ENCODE results near the gene GRXCR2. TPM values are rescaled to one million over a fixed set of nuclear protein-coding genes. Genes with fewer than 3 reads are reported as not detected.
A peak's percentile ranks its signal among the peaks of the same experiment; 100 is the strongest.

Gene GRXCR2
- total RNA-seq, 2 donors from 2014 or later = not detected

GRCh38 chr5:145858959-145859358, 13.9 kb downstream of the GRXCR2 start:
- H3K27me3 ChIP-seq (replicated peaks; ENCODE audit: insufficient read depth) = no peaks in the 10 kb centered on the region
- H3K36me3 ChIP-seq = no peaks in the 10 kb centered on the region
- H3K9me3 ChIP-seq = no peaks in the 10 kb centered on the region
- H3K4me1 ChIP-seq (replicated peaks) = no peaks in the 10 kb centered on the region
- 72% methylated on average over 4 of the region's 4 CpGs for WGBS
- no peak overlapping the region for H3K4me3 ChIP-seq
- DNase-seq (ENCODE audit: low spot score) = no peak
- TF ChIP-seq POLR2AphosphoS5 (IDR thresholded peaks at IDR 0.05) (no peak), CTCF (IDR thresholded peaks at IDR 0.05) (no peak), POLR2A (IDR thresholded peaks at IDR 0.05) (no peak)
- intact Hi-C loops (cut with DNase I) = no loop called here
- no peak overlapping the region for H3K27ac ChIP-seq

GRCh38 chr5:145856285-145856818, 16.5 kb downstream of the GRXCR2 start:
- intact Hi-C loops (cut with DNase I) = no loop called here
- Histone ChIP-seq H3K27ac (peak overlapping the region; percentile 16 to 64), H3K4me3 (peak overlapping the region; percentile 23 to 29), H3K9me3 (no peaks in the 10 kb centered on the region), H3K27me3 (replicated peaks; ENCODE audit: insufficient read depth) (no peaks in the 10 kb centered on the region), H3K4me1 (replicated peaks) (no peaks in the 10 kb centered on the region), H3K36me3 (no peaks in the 10 kb centered on the region)
- DNase-seq (ENCODE audit: low spot score) = peak; percentile 19
- TF ChIP-seq POLR2A (IDR thresholded peaks at IDR 0.05) (no peak), POLR2AphosphoS5 (IDR thresholded peaks at IDR 0.05) (no peak), CTCF (IDR thresholded peaks at IDR 0.05) (peak in 2 of 4 experiments; percentile 4 to 22)
- WGBS = 7% methylated on average over 25 of the region's 25 CpGs

GRCh38 chr5:145855763-145856267, 17.0 kb downstream of the GRXCR2 start:
- H3K4me1 ChIP-seq (replicated peaks) = no peaks in the 10 kb centered on the region
- peak overlapping the region in 1 of 2 donors; percentile 29 for H3K4me3 ChIP-seq
- H3K9me3 ChIP-seq = no peaks in the 10 kb centered on the region
- DNase-seq (ENCODE audit: low spot score) = no peak
- no peak for TF ChIP-seq CTCF (IDR thresholded peaks at IDR 0.05)
- no peak for TF ChIP-seq POLR2AphosphoS5 (IDR thresholded peaks at IDR 0.05)
- no peak for TF ChIP-seq POLR2A (IDR thresholded peaks at IDR 0.05)
- no peaks in the 10 kb centered on the region for H3K36me3 ChIP-seq
- intact Hi-C loops (cut with DNase I) = no loop called here
- 53% methylated on average over 4 of the region's 4 CpGs for WGBS
- H3K27me3 ChIP-seq (replicated peaks; ENCODE audit: insufficient read depth) = no peaks in the 10 kb centered on the region
- H3K27ac ChIP-seq = peak overlapping the region in 1 of 2 donors; percentile 64

GRCh38 chr5:145854651-145855258, 18.1 kb downstream of the GRXCR2 start:
- no peak for DNase-seq (ENCODE audit: low spot score)
- TF ChIP-seq POLR2A (IDR thresholded peaks at IDR 0.05) (no peak), POLR2AphosphoS5 (IDR thresholded peaks at IDR 0.05) (no peak), CTCF (IDR thresholded peaks at IDR 0.05) (no peak)
- Histone ChIP-seq H3K9me3 (no peaks in the 10 kb centered on the region), H3K4me3 (no peak overlapping the region), H3K4me1 (replicated peaks) (no peaks in the 10 kb centered on the region), H3K27me3 (replicated peaks; ENCODE audit: insufficient read depth) (no peaks in the 10 kb centered on the region), H3K36me3 (no peaks in the 10 kb centered on the region), H3K27ac (no peak overlapping the region)
- intact Hi-C loops (cut with DNase I) = no loop called here
- 83% methylated on average over 2 of the region's 2 CpGs for WGBS

Data from prostate gland (tissue), 2 donors.